Glutamatergic neuron (in vitro differentiated cells): ENCODE data around the gene PFDN2. TPM values are rescaled to one million over a fixed set of nuclear protein-coding genes. Genes with fewer than 3 reads are reported as not detected.

Experiments
- DNase-seq: peaks from one replicate; pipeline ENCODE4 v3.0.0; 2022
- H3K27ac Mint-ChIP-seq: one replicate; pipeline ENCODE4 v1.8.0; 2020; ENCODE audit warnings: mild to moderate bottlenecking, mixed read lengths, inconsistent platforms; ENCODE audit not compliant: unreplicated experiment
- H3K27me3 Mint-ChIP-seq: one replicate; pipeline ENCODE4 v1.8.0; 2020; ENCODE audit warnings: mild to moderate bottlenecking, moderate library complexity, mixed read lengths, inconsistent platforms; ENCODE audit not compliant: unreplicated experiment
- H3K36me3 Mint-ChIP-seq: one replicate; pipeline ENCODE4 v1.8.0; 2020; ENCODE audit warnings: mild to moderate bottlenecking, mixed read lengths, inconsistent platforms; ENCODE audit not compliant: unreplicated experiment
- H3K4me1 Mint-ChIP-seq: one replicate; pipeline ENCODE4 v1.8.0; 2020; ENCODE audit warnings: mild to moderate bottlenecking, low read depth, mixed read lengths, inconsistent platforms; ENCODE audit not compliant: unreplicated experiment
- H3K4me3 Mint-ChIP-seq: one replicate; pipeline ENCODE4 v1.8.0; 2020; ENCODE audit warnings: mild to moderate bottlenecking, mixed read lengths, inconsistent platforms; ENCODE audit not compliant: unreplicated experiment
- H3K9me3 Mint-ChIP-seq: one replicate; pipeline ENCODE4 v1.8.0; 2020; ENCODE audit warnings: mild to moderate bottlenecking, moderate library complexity, mixed read lengths, inconsistent platforms; ENCODE audit not compliant: unreplicated experiment
- CTCF ChIP-seq: fragments of 200-600 bp; sonication (generic); IDR thresholded peaks from one replicate; pipeline ENCODE4 v1.5.0; 2021; ENCODE audit not compliant: partially characterized antibody, unreplicated experiment
- total RNA-seq: library from RNA; stranded (reverse); fragmentation: NEBNext Ultra II Directional; extraction: Animal tissue kit (Norgen Biotek cat#: 25700); gene quantifications from one replicate; pipeline ENCODE4 v1.2.1, GENCODE V29; 2021; ENCODE audit not compliant: unreplicated experiment

Gene PFDN2
- total RNA-seq, 1 donor from 2014 or later: 83.7 TPM

GRCh38 chr1:161159913-161160243 lies 42.0 kb upstream of the PFDN2 start:
- no peak for DNase-seq
- Mint-ChIP-seq H3K9me3 (peaks cover 5% of the 10 kb centered on the region), H3K27me3 (peaks cover 4% of the 10 kb centered on the region), H3K4me1 (peaks cover 8% of the 10 kb centered on the region), H3K27ac (peak overlapping the region; percentile 84), H3K4me3 (peak overlapping the region; percentile 91), H3K36me3 (no peaks in the 10 kb centered on the region)
- TF ChIP-seq CTCF: no peak

GRCh38 chr1:161159087-161159912 lies 41.5 kb upstream of the PFDN2 start, which contains the start of gene USP21:
Gene USP21 (plus strand): TSS chr1:161159500. CDS start chr1:161160641, 1,141 bp downstream.
- peak; percentile 95 for DNase-seq
- Mint-ChIP-seq H3K27ac (peak within 1 kb of the TSS; percentile 92), H3K9me3 (peaks cover 8% of the 10 kb centered on the region), H3K4me3 (peak within 1 kb of the TSS; percentile 91), H3K27me3 (peaks cover 4% of the 10 kb centered on the region), H3K4me1 (peaks cover 8% of the 10 kb centered on the region), H3K36me3 (no peaks in the 10 kb centered on the region)
- TF ChIP-seq CTCF: no peak

GRCh38 chr1:161158316-161159010 lies 40.6 kb upstream of the PFDN2 start:
- Mint-ChIP-seq H3K27me3 (peaks cover 9% of the 10 kb centered on the region), H3K27ac (peak overlapping the region; percentile 92)

GRCh38 chr1:161157867-161158266 lies 40.0 kb upstream of the PFDN2 start:
- Mint-ChIP-seq H3K36me3 (no peaks in the 10 kb centered on the region), H3K27ac (peak overlapping the region; percentile 92), H3K9me3 (peaks cover 8% of the 10 kb centered on the region), H3K27me3 (peaks cover 9% of the 10 kb centered on the region), H3K4me3 (no peak overlapping the region), H3K4me1 (peaks cover 8% of the 10 kb centered on the region)
- TF ChIP-seq CTCF: no peak
- DNase-seq: no peak

More at GRCh38 chr1:161158316-161159010, 40.6 kb upstream of the PFDN2 start:
- no peak for DNase-seq
- TF ChIP-seq CTCF: no peak
- Mint-ChIP-seq H3K4me1 (peaks cover 8% of the 10 kb centered on the region), H3K36me3 (no peaks in the 10 kb centered on the region), H3K4me3 (peak overlapping the region; percentile 91), H3K9me3 (peaks cover 8% of the 10 kb centered on the region)
